Measurements from ENCODE around the gene LYST.
A peak's percentile ranks its signal among the peaks of the same experiment; 100 is the strongest.
"Not testable (repeated sequence)": the region's sequence is repeated elsewhere in the genome, so short reads cannot be mapped to it uniquely, and the experiment has no call there.

The LYST gene, protein sequence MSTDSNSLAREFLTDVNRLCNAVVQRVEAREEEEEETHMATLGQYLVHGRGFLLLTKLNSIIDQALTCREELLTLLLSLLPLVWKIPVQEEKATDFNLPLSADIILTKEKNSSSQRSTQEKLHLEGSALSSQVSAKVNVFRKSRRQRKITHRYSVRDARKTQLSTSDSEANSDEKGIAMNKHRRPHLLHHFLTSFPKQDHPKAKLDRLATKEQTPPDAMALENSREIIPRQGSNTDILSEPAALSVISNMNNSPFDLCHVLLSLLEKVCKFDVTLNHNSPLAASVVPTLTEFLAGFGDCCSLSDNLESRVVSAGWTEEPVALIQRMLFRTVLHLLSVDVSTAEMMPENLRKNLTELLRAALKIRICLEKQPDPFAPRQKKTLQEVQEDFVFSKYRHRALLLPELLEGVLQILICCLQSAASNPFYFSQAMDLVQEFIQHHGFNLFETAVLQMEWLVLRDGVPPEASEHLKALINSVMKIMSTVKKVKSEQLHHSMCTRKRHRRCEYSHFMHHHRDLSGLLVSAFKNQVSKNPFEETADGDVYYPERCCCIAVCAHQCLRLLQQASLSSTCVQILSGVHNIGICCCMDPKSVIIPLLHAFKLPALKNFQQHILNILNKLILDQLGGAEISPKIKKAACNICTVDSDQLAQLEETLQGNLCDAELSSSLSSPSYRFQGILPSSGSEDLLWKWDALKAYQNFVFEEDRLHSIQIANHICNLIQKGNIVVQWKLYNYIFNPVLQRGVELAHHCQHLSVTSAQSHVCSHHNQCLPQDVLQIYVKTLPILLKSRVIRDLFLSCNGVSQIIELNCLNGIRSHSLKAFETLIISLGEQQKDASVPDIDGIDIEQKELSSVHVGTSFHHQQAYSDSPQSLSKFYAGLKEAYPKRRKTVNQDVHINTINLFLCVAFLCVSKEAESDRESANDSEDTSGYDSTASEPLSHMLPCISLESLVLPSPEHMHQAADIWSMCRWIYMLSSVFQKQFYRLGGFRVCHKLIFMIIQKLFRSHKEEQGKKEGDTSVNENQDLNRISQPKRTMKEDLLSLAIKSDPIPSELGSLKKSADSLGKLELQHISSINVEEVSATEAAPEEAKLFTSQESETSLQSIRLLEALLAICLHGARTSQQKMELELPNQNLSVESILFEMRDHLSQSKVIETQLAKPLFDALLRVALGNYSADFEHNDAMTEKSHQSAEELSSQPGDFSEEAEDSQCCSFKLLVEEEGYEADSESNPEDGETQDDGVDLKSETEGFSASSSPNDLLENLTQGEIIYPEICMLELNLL (N-terminal part only)

DNA sequence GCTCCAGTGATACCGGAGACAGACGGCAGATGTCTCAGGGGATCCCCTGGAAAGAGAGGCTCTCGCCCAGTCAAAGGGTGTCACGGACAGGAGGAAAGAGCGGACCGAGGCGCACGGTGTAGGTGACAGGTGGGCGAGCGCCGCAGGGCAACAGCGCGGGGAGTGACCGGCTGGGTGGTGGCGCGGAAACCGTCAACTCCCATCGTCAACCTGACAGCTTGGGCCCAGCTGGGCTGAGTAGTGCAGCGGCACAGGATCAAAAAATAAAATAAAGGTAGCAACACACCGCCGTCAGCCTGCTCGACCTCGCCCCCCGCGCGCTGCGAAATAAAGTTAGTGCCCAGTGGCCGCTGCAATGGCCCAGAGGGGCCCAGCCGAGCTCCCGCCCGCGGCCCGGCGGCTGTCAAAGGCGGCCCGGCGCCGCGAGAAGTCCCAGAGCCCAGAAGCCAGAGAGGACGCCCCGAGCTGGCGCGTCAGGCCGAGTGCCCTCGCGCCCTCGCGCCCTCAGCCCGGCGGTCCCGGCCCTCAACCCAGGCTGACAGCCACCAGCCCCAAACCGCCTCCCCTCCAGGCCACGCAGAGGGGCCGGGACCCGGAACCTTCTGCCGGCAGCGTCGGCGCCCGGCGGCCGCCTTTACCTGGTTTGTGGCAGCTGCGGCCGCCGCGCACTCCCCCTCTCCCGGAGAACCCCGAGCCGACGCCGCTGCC, at the start of gene LYST:
LYST (minus strand) TSS at position 702 of the 708 bp plus-strand sequence. CDS start 36,489 bp downstream, outside the sequence.
- DNase-seq, result peak; percentile 53

DNA sequence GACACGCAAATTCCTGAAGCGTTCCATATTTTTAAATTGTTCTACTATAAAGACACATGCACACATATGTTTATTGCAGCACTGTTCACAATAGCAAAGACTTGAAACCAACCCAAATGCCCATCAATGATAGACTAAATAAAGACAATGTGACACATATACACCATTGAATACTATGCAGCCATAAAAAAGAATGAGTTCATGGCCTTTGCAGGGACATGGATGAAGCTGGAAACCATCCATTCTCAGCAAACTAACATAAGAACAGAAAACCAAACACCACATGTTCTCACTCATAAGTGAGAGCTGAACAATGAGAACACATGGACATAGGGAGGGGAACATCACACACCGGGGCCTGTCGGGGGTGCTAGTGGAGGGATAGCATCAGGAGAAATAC, 48.8 kb upstream of the LYST start:
- not testable (repeated sequence) for DNase-seq

DNA sequence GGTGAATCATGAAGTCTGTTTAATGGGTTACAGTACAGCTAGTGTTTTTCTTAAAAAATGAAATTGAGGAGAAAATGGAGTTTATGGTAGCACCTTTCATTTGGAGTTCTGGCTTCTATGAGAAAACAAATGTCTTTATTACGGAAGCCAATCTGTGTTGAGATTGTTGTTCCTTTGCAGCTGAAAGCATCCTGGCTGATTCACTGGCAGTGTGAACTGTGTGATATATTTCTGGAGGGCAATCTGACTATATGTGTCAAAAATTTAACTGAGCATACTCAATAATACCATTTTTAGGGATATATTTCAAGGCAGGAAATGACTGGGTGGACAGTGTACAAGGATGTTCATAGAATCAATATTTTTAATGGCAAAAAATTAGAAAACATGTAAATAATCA, 46.6 kb upstream of the LYST start:
- DNase-seq, result no peak

DNA sequence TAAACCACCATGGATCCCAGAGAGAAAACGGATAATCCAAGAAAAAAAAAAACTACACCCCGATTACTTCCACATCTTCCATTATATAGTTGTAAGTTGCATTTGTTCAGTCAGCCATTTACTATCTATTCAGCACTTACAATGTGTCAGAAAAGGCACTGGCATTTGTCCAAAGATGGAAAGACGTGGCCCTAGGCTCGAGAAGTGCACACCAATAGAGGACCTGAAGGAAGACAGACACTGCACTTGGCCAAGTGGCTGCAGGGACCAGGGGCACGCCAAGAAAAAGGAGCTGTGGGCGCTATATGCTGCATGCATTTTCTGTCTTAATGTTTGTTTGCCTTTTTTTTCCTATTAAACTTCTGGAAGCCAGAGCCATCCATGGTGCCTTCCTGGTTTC, 45.2 kb upstream of the LYST start:
- no peak for DNase-seq

DNA sequence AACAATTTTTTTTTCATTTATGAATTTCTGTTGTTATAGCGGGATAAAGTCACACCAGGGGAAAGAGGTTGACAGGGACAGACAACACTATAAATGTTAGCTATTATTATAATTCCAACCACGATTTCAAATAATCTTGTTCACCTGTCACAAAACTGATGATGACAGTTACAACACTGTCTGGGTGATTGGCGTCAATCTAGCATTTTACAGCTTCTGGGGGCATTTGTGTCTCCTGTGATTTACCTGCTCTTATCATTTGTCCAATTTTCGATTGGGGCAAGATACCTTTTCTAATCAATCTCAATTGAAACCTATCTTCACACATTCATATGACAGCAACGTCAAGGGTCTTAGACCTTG, 44.6 kb upstream of the LYST start:
- DNase-seq, result no peak

DNA sequence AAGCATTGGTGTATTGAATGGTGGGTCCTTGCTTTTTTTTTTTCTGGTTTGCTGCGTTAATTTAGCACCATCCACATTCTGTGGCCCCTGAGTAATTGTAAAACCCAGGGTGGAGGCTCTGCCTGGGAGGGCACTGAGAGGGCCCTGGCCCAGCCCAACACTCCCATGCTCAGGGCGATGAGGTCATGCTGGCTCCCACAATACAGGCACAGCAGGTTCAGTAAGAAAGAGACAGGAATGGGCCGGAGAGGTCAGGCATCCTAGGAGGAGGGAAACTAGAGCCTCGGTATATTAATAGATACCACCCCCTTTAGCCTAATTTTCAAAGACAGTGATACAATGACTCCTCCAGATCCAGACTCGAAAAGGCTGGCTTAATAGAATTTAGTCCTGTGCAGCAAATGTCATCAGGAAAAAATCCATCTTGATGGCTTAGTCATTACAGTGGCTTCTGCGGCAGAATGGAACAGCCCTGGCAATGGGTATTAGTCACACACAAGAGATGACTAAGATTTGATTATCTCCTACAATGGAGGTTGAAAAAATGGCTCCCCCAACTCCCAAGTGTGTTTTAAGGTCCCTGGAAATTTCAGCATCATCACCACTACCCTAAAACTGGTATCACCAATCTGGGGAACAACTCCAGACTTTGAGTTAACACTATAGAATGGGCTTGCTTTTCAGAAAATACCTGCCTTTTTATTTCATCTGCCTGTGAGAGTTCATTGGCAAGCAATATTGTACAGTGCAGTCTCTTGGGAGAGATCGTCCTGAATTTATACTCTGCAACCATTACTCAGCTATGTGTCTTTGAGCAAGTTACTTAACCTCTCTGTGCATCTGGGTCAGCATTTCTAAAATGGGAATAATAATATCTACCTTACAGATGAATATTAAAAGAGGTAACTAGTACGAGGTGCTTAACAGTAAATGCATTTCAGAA, 43.9 kb upstream of the LYST start:
- peak; percentile 29 for DNase-seq

DNA sequence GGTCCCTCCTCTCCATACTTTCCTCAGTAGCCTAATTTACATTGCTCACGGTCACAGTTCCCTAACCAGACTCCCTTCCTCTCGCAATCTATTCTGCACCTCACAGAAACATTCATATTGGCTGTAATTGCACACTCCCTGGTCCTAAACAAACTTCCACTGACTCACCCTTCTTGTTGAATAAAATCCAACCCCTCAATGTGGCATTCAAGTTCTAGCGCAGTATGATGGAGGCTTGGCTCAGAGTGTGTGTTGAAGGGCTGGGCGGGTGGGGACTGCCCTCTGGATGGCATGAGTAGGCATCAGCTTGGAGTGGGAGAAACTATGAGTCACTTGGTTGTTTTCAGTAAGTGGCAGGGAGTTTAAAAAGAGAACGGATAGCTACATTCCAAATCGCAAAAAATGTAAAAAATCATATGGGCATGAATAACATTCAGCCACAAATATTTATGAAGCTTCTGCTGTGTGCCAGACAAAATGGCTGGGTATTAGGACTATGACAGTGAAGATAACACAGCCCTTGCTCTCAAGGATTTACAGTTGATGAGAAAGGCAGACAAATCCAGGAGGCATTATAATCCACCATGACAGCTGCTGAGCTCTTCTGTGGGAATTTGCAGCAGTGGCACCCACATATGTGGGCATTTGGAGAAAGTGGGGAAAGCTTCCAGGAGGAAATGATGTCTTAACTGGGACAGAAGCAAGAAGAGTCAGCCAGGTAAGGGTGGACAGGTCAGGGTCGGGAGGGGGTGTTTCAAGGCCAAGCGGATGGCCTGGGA, 42.2 kb upstream of the LYST start:
- no peak for DNase-seq

DNA sequence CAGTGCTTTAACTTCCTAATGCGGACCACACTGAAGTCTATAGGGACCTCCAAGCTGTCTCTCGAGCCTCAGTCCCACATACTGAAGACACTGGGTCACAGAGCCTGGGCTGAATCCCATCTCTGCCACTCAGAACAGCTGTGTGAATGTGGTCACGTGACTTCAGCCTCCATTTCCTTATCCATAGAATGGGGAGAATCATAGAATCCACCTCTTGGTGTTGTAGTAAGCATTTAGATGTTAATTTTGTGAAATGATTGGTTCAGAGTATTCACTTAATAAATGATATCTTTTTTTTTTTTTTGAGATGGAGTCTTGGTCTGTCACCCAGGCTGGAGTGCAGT, 41.2 kb upstream of the LYST start:
- no peak for DNase-seq

DNA sequence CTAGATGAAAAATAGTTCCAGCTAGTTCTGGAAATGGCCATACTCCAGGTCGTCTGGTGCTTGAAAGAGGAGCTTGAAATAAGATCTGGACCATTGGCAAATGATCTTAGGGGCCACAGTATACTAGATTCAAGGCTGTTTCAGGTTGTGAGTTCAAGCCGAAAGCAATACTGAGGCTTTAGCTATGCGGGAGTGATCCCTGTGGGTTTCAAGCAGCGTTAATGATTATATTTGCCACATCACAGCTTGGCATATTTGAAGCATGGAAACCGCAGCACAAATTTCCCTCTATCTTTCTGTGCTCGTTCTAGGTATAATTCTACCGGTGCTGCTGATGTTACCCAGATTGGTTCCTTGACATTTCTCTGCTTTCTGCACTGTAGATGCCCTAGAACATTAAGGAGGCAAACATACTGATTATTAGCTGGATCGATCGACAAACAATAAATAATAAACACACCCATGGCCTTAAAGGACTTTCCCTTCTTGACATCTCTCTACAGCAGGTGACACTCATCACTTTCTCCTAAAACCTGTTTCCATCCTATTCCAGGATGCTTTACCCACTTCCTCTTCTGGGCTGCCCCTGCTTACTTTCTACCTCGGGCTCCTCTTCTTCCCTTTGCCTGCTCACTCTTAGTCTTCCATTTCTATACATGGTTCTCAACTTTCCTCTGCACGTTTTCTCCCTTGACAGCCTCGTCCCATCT, 40.6 kb upstream of the LYST start:
- DNase-seq, result no peak

DNA sequence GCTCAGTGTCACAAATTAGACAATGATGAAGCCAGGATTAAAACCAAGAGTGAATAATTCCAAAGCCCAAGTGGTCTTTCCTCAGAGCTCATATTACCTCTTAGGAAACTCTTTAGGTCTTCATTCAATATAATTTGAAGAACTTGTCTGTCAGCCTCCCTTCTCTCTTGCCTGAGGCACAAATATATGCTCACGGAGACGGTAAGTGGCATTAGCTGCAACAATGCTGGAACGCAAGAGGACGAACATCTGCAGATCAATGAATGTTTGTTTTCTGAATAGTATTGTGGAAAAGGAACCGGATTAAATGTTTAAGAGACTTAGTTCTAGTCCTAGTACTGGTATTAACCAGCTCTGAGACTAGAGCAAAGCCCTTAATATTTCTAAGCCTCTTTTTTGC, 39.7 kb upstream of the LYST start:
- DNase-seq, result no peak

DNA sequence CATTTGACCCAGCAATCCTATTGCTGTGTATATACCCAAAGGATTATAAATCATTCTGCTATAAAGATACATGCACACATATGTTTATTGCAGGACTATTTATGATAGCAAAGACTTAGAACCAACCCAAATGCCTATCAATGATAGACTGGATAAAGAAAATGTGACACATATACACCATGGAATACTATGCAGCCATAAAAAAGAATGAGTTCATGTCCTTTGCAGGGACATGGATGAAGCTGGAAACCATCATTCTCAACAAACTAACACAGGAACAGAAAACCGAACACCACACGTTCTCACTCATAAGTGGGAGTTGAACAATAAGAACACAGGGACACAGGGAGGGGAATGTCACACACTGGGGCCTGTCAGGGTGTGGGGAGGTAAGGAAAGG, 37.1 kb upstream of the LYST start:
- not testable (repeated sequence) for DNase-seq

DNA sequence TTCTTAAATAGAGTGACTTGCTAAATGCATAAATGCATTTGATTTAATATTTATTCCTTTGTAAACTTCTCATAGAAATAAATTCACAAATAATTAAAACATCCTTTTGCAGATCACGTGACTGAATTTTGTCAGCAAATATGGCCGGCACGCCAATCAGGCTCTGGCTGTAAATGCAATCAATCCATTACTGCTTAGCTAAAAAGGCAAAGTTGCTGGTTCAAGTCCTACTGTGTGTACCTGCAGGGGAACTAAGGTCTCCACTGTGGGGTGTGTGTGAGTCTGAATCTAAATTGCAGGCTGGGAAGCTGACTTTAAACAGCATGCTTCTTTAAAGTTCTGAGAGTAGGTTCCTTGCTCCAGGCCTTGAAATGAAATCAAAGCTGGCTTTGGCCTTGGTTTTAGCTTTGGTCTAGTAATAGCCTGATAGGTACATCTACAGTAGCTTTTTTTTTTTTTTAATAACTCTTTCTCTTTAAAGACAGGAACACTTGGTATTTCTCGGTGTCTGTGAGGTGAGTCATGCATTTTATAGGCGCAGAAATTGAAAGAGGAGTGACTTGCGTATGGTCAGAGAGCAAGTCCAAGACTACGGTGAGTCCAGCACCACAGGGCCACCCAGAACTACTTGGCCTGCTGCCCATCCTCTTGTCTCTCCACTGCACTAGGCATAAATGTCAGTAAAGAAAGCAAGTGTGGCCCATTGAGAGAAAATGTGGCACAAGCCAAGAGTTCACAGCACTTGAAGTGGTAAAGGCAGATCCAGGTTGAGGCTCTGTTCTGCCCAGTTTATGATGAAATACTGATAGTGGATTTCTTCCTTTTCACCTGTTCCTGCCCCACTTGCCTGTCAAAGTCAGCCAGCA, 36.2 kb upstream of the LYST start:
- no peak for DNase-seq

DNA sequence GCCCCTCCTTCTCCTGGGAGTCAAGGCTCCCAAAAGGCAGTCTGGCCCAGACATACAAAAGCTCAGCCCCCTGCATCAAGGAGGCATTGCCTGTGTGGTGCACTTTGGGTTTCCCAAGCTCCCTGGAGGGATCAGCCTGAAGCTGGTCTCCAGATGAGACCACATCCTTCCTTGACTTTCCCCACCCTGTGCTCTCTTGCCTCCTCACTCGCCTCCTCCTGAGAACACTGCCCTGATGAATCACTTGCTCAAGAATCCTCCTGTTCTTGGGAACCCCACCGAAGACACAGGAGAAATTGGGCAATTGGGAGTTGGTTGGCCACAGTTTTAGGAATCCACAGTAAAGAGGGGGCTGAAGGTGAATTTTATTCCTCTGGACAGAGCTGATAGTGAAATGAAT, 34.8 kb upstream of the LYST start:
- DNase-seq, result no peak

DNA sequence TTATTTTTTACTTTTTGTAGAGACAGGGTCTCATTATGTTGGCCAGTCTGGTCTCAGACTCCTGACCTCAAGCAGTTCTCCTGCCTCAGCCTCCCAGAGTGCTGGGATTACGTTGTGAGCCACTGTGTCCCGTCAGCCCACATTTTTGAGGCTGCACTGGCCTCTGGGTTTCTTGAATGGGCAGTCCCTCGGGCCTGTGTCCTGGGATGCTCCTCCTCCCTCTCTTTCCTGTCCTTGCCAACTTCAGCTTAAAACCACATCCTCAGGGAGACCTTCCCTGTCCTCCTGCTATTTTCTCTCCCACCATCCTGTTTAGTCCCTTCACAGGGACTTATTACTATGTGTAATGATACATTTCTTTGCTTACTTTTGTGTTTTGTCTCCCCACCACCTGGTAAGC, 31.4 kb upstream of the LYST start:
- DNase-seq, result no peak

DNA sequence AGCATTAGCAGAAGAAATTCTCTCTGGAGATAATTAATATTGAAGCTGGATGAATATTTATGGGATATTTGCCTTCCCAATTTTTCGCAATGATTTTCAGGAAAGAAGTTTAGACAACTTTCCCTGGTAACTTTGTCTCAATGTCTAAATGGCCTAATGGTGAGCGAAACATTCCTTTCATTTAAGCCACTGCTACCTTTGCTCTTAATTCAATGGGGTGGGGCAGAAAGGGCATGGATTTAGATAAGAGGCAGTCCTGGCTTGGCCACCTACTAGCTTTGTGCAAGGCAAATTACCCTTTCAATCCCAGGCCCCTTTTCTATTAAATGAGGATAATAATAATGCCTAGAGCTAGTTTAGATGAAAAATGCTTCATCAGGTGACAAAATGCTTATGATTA, 27.1 kb upstream of the LYST start:
- no peak for DNase-seq

DNA sequence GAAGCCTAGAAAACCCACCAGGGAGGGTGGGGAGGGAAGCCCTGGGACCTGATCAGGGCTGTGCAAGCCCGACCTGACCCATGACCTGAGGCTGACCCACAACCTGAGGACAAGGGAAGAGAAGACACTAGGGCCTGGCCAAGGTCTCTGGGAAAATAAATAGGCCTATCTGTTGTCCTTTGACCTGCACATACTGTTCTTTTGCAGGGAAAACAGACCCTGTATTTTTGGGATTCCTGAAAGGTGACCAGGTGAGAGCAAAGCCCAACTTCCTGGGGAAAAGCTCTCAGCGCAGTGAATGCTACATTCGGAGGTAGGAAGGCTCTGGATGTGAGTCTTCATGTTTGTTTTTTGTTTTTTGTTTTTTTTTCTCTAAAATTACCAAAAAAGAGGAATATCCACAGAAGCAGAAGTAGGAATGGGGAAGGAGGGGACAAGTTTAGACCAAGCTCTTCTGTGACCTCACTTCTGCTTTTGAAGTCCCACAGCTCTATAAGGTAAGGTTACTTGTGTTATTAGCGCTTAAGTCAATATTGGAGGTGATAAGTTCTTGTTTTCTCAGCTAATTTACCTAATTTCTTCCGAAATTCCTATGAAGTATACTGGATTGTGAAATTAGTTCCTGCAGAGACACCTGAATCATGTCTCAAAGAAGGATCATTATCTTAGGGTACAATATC, 26.2 kb upstream of the LYST start:
- no peak for DNase-seq

DNA sequence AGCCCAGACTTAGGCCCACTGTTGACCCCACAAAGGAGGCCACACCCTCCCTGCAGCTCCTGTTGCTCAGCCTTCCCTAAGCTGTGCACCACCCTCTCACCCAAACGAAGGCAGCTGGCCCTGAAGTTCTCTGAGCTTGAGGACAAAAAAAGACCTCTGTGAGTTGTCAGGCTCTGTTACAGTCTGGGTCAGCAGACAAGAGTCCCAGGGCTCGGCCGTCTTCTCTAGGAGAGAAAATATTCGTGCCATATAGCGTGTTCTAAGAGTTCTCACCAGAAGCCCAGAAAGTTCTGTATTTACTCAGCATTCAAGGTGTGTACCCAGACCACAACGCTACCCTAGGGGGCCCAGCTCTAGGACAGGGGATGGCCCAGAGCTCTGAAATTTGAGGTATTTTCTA, 25.5 kb upstream of the LYST start:
- no peak for DNase-seq

DNA sequence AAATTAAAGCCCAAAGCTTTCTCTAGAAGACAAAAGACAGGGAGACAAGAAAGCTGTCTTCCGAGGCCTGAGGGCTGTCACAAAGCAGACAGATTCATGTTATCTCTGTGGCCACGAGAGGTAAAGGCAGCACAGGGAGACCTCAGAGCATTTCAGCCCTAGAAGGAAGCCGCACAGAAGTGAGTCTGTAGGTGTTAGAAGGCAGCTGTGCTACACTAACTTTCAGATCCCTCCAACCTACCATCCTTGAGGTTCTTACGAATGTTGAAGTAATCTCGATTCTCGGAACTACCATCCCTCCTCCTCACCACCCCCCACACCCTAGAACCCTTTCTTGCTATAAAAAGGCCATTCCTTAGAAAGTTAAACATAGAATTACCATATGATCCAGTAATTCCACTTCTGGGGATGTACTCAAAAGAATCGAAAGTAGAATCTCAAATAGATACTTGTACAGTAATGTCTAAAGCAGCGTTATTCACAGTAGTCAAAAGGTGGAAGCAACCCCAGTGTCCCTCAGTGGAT, 21.5 kb upstream of the LYST start:
- DNase-seq, result peak; percentile 76

Data from stimulated activated naive CD4-positive, alpha-beta T cell treated with Interleukin-2 at 50 U/mL for 16 hours (primary cell).